GM21717 (cell line): ENCODE measurements around the gene SPAG16.

ENCODE experiments used
- ATAC-seq: cut with Tn5 transposase; IDR thresholded peaks from one replicate; pipeline ENCODE4 v1.9.1; 2021; ENCODE audit warnings: mild to moderate bottlenecking, moderate library complexity; ENCODE audit not compliant: unreplicated experiment

The SPAG16 gene

DNA sequence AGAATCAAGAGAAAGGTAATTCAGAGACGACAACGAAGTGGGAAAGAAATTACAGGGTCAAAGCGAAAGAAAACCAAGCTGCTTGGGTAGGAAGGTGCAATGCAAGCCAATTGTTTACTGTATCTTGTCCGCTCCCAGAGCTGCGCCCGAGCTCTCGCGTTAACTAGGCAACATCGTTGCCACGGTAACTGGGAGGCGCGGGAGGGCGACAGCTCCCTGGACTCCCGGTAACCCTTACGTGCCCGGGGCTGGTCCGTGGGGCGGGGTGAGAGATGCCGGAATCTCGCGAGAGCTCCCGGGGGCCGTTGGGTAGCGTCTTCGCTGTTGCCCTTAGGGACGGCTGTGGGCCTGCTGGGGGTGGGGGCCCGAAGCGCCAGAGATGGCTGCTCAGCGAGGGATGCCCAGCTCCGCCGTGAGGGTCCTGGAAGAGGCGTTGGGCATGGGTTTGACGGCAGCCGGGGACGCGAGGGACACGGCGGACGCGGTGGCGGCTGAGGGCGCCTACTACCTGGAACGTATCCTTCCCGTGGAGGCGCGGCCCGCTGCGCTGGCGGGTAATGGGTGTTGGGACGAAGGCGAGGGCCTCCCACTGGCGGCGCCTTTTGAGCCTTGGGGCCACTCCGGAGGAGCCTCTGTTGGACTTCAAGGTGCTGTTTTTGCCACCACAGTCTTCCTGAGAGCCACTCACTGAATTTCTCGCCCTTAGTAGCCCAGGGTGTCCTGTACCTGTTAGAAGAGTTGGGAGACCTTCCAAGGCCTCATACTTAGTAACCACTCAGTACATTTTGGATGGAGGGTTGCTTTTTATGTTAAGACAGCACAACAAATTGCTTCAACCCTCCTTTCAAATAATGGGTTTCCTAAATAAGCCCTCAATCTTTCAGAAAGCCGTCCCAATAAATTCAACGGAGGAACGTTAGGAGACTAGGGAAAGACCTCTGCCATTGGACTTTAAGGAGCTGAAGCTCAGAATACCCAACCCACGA, at the start of gene SPAG16:
Gene SPAG16 (plus strand): TSS at position 360 of the 986 bp plus-strand sequence.
- peak; percentile 100 for ATAC-seq

DNA sequence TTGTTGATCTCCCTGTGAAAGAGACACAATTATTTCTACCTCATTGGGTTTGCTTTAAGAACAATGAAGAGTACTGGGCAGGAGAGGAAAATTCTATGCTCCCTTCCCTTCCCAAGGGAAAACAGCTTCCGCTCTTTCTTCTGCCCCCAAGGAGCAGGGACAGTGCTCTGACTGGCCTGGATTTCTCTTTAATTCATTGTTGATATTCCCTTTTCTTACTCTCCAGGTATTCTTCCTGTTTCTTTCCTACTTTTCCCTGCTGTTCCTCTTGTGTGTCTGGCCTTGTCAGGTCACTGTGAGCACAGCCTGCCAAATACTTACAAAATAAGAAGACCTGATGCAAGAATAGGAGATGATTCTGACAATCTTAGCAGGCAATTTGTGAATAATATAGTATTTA, 49.6 kb upstream of the SPAG16 start:
- ATAC-seq, result no peak

DNA sequence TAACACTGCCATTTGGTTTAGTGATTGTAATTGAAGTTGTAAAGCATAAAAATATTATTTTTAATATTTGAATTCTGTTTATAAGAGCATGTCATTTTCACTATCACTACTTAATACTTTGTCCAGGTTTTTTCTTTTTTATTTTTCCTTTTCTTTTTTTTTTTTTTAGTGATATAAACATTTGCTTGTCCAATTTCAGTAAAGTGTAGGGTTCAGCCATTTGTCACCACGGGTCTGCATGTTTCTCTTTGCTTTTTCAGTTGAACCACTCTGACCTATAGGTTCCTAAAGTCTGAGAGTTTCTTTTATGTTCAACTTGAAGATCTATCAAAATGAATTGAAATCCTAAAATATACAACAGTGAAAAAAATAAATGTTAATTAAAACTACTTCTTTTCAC, 48.5 kb upstream of the SPAG16 start:
- no peak for ATAC-seq

- no peak for ATAC-seq
Observed at GRCh38 chr2:213237251-213237650, 47.0 kb upstream of the SPAG16 start.

DNA sequence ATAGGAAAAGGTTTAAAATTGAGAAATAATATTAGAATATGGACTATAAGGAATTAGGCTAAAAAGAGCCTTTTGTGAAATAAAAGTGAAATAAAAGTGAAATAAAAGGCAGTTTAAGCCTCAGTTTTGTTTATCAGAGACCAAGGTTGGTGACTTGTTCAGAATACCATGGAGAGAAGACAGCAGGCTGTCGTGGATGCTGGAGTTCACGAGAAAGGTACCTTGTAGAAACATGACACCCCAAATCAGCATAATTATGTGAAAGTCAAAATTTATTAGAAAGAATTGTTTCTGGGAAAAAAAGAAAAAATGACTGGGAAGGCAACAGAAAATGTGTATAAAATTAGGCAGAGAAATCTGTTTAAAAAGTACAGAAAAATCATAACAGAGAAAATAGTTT, 46.5 kb upstream of the SPAG16 start:
- no peak for ATAC-seq

DNA sequence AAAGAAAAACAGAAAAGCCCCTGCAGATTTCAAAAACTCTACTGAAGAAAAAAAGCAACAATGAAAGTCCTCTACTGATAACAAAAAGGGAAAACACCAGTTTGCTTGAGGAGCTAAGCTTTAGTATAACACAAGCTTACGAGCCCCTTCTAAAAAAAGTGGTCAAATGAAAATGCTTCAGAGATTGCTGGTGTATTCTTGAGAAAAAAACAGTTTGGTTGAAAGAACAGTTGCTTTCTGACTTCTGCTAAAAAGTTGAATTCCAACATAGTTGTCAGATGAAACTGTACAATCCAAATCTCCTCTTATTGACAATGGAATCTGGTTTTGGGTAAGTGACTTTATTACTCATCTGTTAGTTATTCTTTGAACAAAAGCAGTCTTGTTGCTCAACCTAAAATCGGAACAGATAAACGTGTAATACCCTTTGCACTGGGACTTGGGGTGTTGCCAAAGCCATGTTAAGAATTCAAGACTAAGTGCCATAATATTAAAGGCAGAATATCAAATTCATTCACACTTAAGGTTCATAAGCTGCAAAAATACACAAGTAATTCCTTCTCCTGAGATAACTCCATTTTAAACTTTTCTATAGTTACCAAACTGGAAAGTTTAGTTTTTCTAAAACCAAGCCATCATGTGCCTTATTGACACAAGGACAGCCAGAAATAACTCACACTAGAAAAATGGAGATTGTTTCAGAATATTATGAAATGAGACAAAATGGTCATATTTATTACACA, 45.3 kb upstream of the SPAG16 start:
- peak; percentile 37 for ATAC-seq

DNA sequence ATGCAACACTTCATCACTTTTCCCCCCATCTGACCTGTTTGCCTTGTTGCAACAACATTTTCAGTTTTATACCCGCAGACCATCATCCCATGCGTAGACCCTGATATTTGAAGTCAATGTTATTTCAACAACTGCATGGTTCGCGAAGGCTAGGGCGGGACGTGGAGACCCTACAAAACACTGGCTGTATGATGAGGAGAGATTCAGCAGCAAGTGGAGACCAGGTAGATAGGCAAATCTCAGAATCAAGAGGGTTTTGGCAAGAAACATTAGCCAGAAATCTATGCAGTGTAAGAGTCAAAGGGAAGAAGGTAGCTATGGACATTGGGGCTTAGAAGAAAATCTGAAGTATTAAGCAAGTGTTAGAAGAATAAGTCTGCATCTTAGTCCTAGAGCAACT, 42.4 kb upstream of the SPAG16 start:
- ATAC-seq, result no peak

- ATAC-seq, result no peak
Observed at GRCh38 chr2:213242653-213243052, 41.6 kb upstream of the SPAG16 start.

GRCh38 chr2:213243189-213244044, 40.8 kb upstream of the SPAG16 start:
- peak; percentile 46 for ATAC-seq

DNA sequence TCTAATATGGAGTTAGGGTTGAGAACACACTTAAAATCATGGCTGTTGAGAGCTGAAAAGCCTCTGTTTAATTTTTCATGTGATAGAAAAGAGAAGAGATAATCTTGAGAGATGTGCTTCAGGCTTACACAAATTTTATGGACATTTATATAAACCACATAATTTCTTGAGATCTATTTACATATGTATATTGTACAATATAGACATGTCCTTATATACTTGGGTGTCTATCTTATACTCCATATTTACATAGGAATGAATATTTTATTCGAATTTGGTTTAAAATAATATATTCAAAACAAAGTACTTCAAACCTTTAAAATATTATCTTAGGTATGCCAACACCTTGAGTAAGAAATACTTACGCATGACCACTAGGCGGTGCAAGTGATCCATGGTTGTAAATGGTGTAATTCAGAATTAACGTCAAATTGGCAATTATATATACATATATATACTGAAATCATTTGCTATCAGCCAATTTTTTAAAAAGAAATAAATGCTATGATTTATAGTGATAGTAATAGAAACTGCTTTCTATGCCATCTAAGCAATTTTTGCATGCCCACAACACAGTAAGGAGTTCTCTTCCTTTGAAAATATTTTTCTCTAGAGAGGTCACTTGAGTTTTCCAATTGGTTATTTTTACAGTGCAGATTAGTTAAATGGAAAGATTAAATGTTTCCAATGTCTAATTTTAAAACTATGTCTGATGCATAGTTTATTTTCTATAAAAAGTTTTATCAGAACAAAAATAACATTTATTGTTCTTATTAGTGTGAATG, 37.6 kb upstream of the SPAG16 start:
- no peak for ATAC-seq

DNA sequence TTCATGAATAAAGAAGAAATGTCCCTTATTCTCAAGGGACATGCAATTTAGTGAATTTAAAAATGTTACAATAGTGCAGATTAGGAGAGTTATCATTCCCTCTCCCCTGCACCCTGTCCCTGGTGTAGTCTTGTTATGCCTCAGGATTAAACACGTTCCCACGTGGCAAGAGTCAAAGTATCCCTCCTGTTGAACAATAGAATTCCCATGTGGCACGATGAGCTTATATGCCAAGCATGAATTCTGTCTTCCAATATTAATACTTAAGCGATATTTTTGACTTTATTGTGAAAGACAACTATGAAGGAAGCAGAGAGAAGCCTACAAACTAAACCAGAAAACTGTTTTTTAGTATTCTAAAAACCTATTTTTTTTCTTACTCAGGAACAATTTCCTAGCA, 36.7 kb upstream of the SPAG16 start:
- no peak for ATAC-seq

DNA sequence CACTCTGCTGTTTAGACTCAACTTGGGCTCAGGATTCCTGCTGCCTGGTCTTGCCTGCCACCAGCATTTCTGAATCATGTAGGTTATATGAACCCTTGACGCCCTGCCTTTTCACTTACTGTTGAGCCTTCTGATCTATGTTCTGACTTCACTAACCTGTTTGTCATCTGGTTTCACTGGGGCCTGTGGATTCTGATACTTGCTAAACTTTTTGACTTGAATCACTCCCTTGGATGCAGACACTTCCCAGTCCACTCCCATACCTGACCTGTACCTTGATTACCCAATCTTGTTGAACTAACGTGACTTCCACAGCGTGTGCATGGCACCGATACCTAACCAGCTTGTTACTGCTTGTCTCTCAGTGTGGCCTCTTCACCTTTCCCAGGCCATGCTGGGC, 35.6 kb upstream of the SPAG16 start:
- ATAC-seq, result no peak

DNA sequence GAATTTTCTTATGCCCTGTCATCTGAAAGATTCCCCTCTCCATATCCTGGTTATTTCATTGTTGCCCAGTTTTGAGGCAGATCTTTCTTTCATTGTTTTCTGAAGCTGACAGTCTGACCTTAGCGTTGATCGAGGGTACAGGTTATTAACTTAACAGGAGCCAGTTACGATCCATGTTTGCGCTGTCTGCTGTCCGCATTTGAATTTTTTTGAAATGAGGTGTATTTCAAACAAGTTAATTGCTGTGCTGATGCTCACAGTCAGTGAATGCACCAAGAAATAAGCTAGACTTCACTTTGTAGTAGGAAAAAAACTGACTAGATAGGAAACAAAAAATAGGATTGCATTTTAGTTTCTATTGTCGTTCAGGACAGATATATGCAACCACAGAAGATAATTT, 34.8 kb upstream of the SPAG16 start:
- no peak for ATAC-seq

- peak; percentile 82 for ATAC-seq
Observed at GRCh38 chr2:213251618-213252017, 32.6 kb upstream of the SPAG16 start.

GRCh38 chr2:213252206-213252605, 32.1 kb upstream of the SPAG16 start:
- no peak for ATAC-seq

- no peak for ATAC-seq
Observed at GRCh38 chr2:213253162-213253561, 31.1 kb upstream of the SPAG16 start.

- no peak for ATAC-seq
Observed at GRCh38 chr2:213259266-213259665, 25.0 kb upstream of the SPAG16 start.

DNA sequence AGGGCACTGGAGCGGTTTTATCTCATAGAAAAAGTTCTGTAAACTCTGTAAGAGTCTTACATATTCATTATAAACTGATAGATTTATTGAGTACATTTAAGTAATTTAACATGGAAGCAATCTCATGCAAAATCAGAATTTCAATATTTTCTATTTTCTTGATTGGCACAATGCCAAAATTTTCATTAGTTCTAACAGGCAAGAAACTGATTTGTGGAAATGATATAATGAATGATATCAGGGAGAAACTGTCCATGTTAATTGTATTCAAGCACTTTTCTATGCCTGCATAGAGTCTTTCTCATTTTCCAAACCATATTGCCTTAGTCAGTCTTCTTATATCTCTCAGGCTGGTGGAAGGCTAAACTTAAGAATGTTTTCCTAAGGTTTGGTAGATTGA, 23.0 kb upstream of the SPAG16 start:
- no peak for ATAC-seq

DNA sequence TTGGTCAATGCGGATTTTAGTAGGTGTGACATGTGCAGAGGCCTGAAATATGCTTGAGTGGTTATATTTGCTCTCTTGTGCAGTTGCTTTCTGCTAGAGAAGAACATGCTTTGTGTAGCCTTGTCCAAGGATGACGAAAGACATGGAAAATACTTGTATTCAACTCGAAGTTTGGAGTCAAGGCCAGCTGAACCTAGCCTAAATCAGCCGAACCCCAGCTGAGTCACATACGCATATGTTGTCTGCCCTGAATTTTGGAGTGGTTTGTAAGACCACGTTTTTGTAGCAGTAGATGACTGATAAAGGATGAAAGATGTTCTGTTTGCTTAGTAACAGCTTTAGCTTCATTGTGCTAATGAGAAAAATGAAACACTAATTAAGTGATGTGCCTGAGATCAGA, 22.5 kb upstream of the SPAG16 start:
- ATAC-seq, result no peak

GRCh38 chr2:213265679-213266078, 18.6 kb upstream of the SPAG16 start:
- ATAC-seq, result no peak
